ENCODE results near the gene SIGLEC15. TPM values are rescaled to one million over a fixed set of nuclear protein-coding genes. Genes with fewer than 3 reads are reported as not detected.

The SIGLEC15 gene
- polyA plus RNA-seq, 3 donors: 6.5 to 9.9 (median 7.8) TPM

DNA sequence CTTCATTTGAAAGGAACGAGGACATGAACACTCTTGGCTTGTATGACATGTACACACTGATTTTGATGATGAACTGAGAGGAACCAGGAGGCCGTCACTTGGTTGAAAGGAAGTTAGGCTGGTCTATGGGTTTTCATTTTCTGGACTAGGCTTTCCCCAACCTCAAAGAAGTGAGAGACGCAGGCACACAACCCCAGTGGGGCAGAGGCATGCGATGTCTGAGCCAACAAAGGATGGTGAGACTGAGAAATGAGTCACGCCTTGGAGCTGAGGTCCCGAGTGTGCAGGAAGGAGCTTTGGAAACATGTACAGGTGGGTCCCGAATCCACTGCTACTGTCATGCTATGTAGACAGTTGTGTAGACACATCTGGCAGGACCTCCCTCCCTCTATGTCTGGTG, 24.1 kb downstream of the SIGLEC15 start:
- WGBS (ENCODE audit: insufficient coverage): 90% methylated on average over 6 of the region's 7 CpGs
- TF ChIP-seq, protein P1, sequence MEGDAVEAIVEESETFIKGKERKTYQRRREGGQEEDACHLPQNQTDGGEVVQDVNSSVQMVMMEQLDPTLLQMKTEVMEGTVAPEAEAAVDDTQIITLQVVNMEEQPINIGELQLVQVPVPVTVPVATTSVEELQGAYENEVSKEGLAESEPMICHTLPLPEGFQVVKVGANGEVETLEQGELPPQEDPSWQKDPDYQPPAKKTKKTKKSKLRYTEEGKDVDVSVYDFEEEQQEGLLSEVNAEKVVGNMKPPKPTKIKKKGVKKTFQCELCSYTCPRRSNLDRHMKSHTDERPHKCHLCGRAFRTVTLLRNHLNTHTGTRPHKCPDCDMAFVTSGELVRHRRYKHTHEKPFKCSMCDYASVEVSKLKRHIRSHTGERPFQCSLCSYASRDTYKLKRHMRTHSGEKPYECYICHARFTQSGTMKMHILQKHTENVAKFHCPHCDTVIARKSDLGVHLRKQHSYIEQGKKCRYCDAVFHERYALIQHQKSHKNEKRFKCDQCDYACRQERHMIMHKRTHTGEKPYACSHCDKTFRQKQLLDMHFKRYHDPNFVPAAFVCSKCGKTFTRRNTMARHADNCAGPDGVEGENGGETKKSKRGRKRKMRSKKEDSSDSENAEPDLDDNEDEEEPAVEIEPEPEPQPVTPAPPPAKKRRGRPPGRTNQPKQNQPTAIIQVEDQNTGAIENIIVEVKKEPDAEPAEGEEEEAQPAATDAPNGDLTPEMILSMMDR (IDR thresholded peaks at IDR 0.05): no peak

DNA sequence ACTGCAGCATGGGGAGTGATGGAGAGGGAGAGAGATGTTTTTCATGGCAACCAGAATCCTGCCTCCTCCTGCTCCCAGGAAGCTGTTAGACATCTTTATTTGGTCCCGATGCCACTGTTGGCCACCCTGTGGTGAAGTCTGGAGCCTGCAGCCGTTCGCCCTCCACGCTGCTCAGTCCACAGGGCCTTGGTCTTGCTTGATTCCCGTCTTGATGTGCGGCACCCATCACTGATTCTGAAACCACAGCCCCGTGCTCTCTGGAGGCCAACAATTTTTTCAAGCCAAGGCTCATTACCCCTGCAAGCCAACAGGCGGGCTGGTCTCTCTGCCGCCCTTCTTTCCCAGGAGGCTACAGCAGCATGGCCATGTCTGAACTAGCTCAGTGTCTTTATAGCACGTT, 24.5 kb downstream of the SIGLEC15 start:
- Mint-ChIP-seq H3K27ac (peak overlapping the region in 2 of 7 donors; percentile 28 to 60), H3K4me3 (no peak overlapping the region), H3K9me3 (no peaks in the 10 kb centered on the region), H3K4me1 (no peaks in the 10 kb centered on the region), H3K27me3 (ENCODE audit: low read depth in 3 of 3) (peaks cover 0 to 2% (median under 1%) of the 10 kb centered on the region in 3 donors), H3K36me3 (peaks cover 62 to 64% of the 10 kb centered on the region in 2 donors)
- Histone ChIP-seq H3K4me1 (ENCODE audit: control insufficient read depth in 1 of 2, insufficient read depth in 2 of 2, low read length in 2 of 2) (no peaks in the 10 kb centered on the region), H3K4me3 (replicated peaks in 1 of 3; ENCODE audit: low read depth in 2 of 3, low read length in 3 of 3) (no peak overlapping the region), H3K4me2 (replicated peaks; ENCODE audit: extremely low read depth, low read length, poor library complexity, severe bottlenecking) (no peak overlapping the region), H3K9ac (ENCODE audit: insufficient read depth, low read length, poor library complexity, severe bottlenecking) (no peak overlapping the region), H3K27me3 (ENCODE audit: control insufficient read depth in 2 of 2, insufficient read depth in 2 of 2, low read length in 2 of 2) (no peaks in the 10 kb centered on the region), H4K20me1 (ENCODE audit: insufficient read depth, low read length) (no peaks in the 10 kb centered on the region), H3K9me3 (replicated peaks in 1 of 2; ENCODE audit: control insufficient read depth in 1 of 2, insufficient read depth in 1 of 2, low read length in 2 of 2) (no peaks in the 10 kb centered on the region), H3K36me3 (replicated peaks in 1 of 2; ENCODE audit: control insufficient read depth in 1 of 2, insufficient read depth in 2 of 2, low read length in 2 of 2) (peaks cover 47 to 65% of the 10 kb centered on the region in 2 donors), H2AFZ (ENCODE audit: insufficient read depth, low read depth, low read length, poor library complexity, severe bottlenecking) (no peak overlapping the region), H3K79me2 (ENCODE audit: insufficient read depth, low read length) (no peaks in the 10 kb centered on the region), H3K27ac (ENCODE audit: low read depth in 1 of 2, low read length in 2 of 2) (no peak overlapping the region)
- TF ChIP-seq, protein P1 (IDR thresholded peaks at IDR 0.05): no peak
- intact Hi-C loops (cut with micrococcal nuclease): no loop called here
- no peak for DNase-seq
- WGBS (ENCODE audit: insufficient coverage): 93% methylated on average over 9 of the region's 10 CpGs

More for the DNA sequence above, 24.1 kb downstream of the SIGLEC15 start:
- no peaks in the 10 kb centered on the region for H3K27me3 ChIP-seq (ENCODE audit: control insufficient read depth in 2 of 2, insufficient read depth in 2 of 2, low read length in 2 of 2)
- intact Hi-C loops (cut with micrococcal nuclease): no loop called here
- no peak for DNase-seq
- H3K4me1 Mint-ChIP-seq: no peaks in the 10 kb centered on the region
- peaks cover 57 to 60% of the 10 kb centered on the region in 2 donors for H3K36me3 Mint-ChIP-seq
- no peak overlapping the region for H3K9ac ChIP-seq (ENCODE audit: insufficient read depth, low read length, poor library complexity, severe bottlenecking)
- no peak overlapping the region for H3K4me3 ChIP-seq (replicated peaks in 1 of 3; ENCODE audit: low read depth in 2 of 3, low read length in 3 of 3)
- H3K27ac ChIP-seq (ENCODE audit: low read depth in 1 of 2, low read length in 2 of 2): no peak overlapping the region
- no peak overlapping the region for H3K4me2 ChIP-seq (replicated peaks; ENCODE audit: extremely low read depth, low read length, poor library complexity, severe bottlenecking)
- H3K4me1 ChIP-seq (ENCODE audit: control insufficient read depth in 1 of 2, insufficient read depth in 2 of 2, low read length in 2 of 2): no peaks in the 10 kb centered on the region
- H4K20me1 ChIP-seq (ENCODE audit: insufficient read depth, low read length): no peaks in the 10 kb centered on the region
- no peak overlapping the region for H3K4me3 Mint-ChIP-seq
- no peaks in the 10 kb centered on the region for H3K9me3 ChIP-seq (replicated peaks in 1 of 2; ENCODE audit: control insufficient read depth in 1 of 2, insufficient read depth in 1 of 2, low read length in 2 of 2)
- H3K27ac Mint-ChIP-seq: peak overlapping the region in 3 of 7 donors; percentile 60 to 73 (median 71)
- H3K27me3 Mint-ChIP-seq (ENCODE audit: low read depth in 3 of 3): peaks cover 0 to 2% (median 2%) of the 10 kb centered on the region in 3 donors
- H3K9me3 Mint-ChIP-seq: no peaks in the 10 kb centered on the region
- H2AFZ ChIP-seq (ENCODE audit: insufficient read depth, low read depth, low read length, poor library complexity, severe bottlenecking): no peak overlapping the region
- peaks cover 42 to 60% of the 10 kb centered on the region in 2 donors for H3K36me3 ChIP-seq (replicated peaks in 1 of 2; ENCODE audit: control insufficient read depth in 1 of 2, insufficient read depth in 2 of 2, low read length in 2 of 2)
- no peaks in the 10 kb centered on the region for H3K79me2 ChIP-seq (ENCODE audit: insufficient read depth, low read length)
